GM12873 (cell line): Measurements from ENCODE around the gene TAB2.

Experiments used
- CTCF ChIP-seq: IDR thresholded peaks from 2 replicates; pipeline ENCODE4 v1.5.1; 2012; ENCODE audit warnings: low read depth, mild to moderate bottlenecking, moderate library complexity, low read length, control low read depth; ENCODE audit not compliant: insufficient read depth; ENCODE audit errors: missing control alignments

Gene TAB2

GRCh38 chr6:149395185-149395584 is 77.7 kb downstream of the TAB2 start:
- TF ChIP-seq CTCF = no peak

- no peak for TF ChIP-seq CTCF
Measured at GRCh38 chr6:149397384-149397783, 79.9 kb downstream of the TAB2 start.

- TF ChIP-seq CTCF = no peak
Measured at GRCh38 chr6:149400050-149400449, 82.5 kb downstream of the TAB2 start, which contains the start of gene SUMO4. Gene SUMO4 (plus strand): TSS chr6:149400262. CDS start chr6:149400392, 130 bp downstream.

- no peak for TF ChIP-seq CTCF
Measured at GRCh38 chr6:149403534-149403933, 86.0 kb downstream of the TAB2 start.

GRCh38 chr6:149405823-149406765 is 88.6 kb downstream of the TAB2 start:
- no peak for TF ChIP-seq CTCF

GRCh38 chr6:149409617-149410016 is 92.1 kb downstream of the TAB2 start:
- no peak for TF ChIP-seq CTCF

GRCh38 chr6:149410557-149410956 is 93.0 kb downstream of the TAB2 start:
- no peak for TF ChIP-seq CTCF
